Adipose tissue (tissue), 3 donors: ENCODE measurements around the gene PTGIS. TPM values are rescaled to one million over a fixed set of nuclear protein-coding genes. Genes with fewer than 3 reads are reported as not detected.
A peak's percentile ranks its signal among the peaks of the same experiment; 100 is the strongest.
"Not testable (repeated sequence)": the region's sequence is repeated elsewhere in the genome, so short reads cannot be mapped to it uniquely, and the experiment has no call there.

Experiments used
- H3K27ac ChIP-seq: one replicate; pipeline ENCODE4 v1.5.1; 2013; ENCODE audit warnings: low read depth, low read length
- WGBS, 3 donors: extraction: QIAGEN DNeasy Blood & Tissue Kit; methylation state at CpG; one replicate each; pipeline ENCODE4 v1.1.7; 2013; 5-methylcytosine and 5-hydroxymethylcytosine counted together
- polyA plus RNA-seq, 3 donors: library from polyadenylated mRNA; stranded (reverse); fragments of 200-250 nt; gene quantifications; one replicate each; pipeline ENCODE4 v1.2.3, GENCODE V29; 2013
- donor health status: healthy with polysubstance abuse.
- donor health status: Bipolar disorder and iron deficiency.
- donor health status: healthy.

The PTGIS gene
- polyA plus RNA-seq: 10 to 100 TPM in 2 of 3 donors, 1 to 10 TPM in 1; 2.0 to 79.7 (median 15.9) TPM

GRCh38 chr20:49567421-49568277 is at the start of gene PTGIS:
PTGIS (minus strand) TSS chr20:49568137; CDS start chr20:49568116, 21 bp downstream.
- peak within 1 kb of the TSS; percentile 6 for H3K27ac ChIP-seq
- WGBS, 3 donors: 9 to 21% (median 12%) methylated on average over 35 to 70 of the region's 70 CpGs

GRCh38 chr20:49617394-49617793 is 49.5 kb upstream of the PTGIS start:
- not testable (repeated sequence) for H3K27ac ChIP-seq
- WGBS, 3 donors: 57 to 86% (median 62%) methylated on average over 2 to 3 of the region's 3 CpGs

GRCh38 chr20:49616154-49617007 is 48.4 kb upstream of the PTGIS start:
- no peak overlapping the region for H3K27ac ChIP-seq
- 85 to 93% (median 89%) methylated on average over 11 of the region's 11 CpGs for WGBS, 3 donors

- WGBS, 3 donors: 69 to 73% (median 71%) methylated on average over 15 of the region's 15 CpGs
- no peak overlapping the region for H3K27ac ChIP-seq
These were observed 47.6 kb upstream of the PTGIS start for GRCh38 chr20:49615401-49616153.

- not testable (repeated sequence) for H3K27ac ChIP-seq
- 94 to 95% (median 95%) methylated on average over 8 of the region's 8 CpGs for WGBS, 3 donors
These were observed 47.1 kb upstream of the PTGIS start for GRCh38 chr20:49615051-49615400.

- 81 to 84% (median 82%) methylated on average over 13 of the region's 13 CpGs for WGBS, 3 donors
- H3K27ac ChIP-seq: no peak overlapping the region
These were observed 46.6 kb upstream of the PTGIS start for GRCh38 chr20:49614338-49615050.

- no peak overlapping the region for H3K27ac ChIP-seq
- WGBS, 3 donors: 67 to 75% (median 67%) methylated on average over 6 of the region's 6 CpGs
These were observed 44.3 kb upstream of the PTGIS start for GRCh38 chr20:49612127-49612738.

GRCh38 chr20:49611539-49612126 is 43.7 kb upstream of the PTGIS start:
- H3K27ac ChIP-seq: not testable (repeated sequence)
- WGBS, 3 donors: 67 to 78% (median 67%) methylated on average over 6 of the region's 6 CpGs

- H3K27ac ChIP-seq: no peak overlapping the region
- WGBS, 3 donors: 14 to 15% (median 15%) methylated on average over 44 to 48 of the region's 48 CpGs
These were observed 43.0 kb upstream of the PTGIS start for GRCh38 chr20:49610691-49611538.

GRCh38 chr20:49608752-49609670 is 41.1 kb upstream of the PTGIS start:
- WGBS, 3 donors: 6 to 8% (median 7%) methylated on average over 17 of the region's 17 CpGs
- H3K27ac ChIP-seq: no peak overlapping the region

- WGBS, 3 donors: 77 to 100% (median 90%) methylated on average over 1 of the region's 1 CpG
These were observed 39.6 kb upstream of the PTGIS start for GRCh38 chr20:49607568-49607967.

GRCh38 chr20:49603209-49603627 is 35.3 kb upstream of the PTGIS start:
- WGBS, 3 donors: 63 to 76% (median 70%) methylated on average over 11 of the region's 11 CpGs
- no peak overlapping the region for H3K27ac ChIP-seq

More at GRCh38 chr20:49607568-49607967, 39.6 kb upstream of the PTGIS start:
- no peak overlapping the region for H3K27ac ChIP-seq

GRCh38 chr20:49602345-49603208 is 34.6 kb upstream of the PTGIS start:
- 71 to 89% (median 72%) methylated on average over 9 of the region's 9 CpGs for WGBS, 3 donors
- peak overlapping the region; percentile 20 for H3K27ac ChIP-seq

GRCh38 chr20:49601153-49601924 is 33.4 kb upstream of the PTGIS start:
- H3K27ac ChIP-seq: no peak overlapping the region
- WGBS, 3 donors: 86 to 92% (median 87%) methylated on average over 5 of the region's 5 CpGs
